GM11168 (cell line): ENCODE data around the gene GABBR2.
"Not testable (repeated sequence)": the region's sequence is repeated elsewhere in the genome, so short reads cannot be mapped to it uniquely, and the experiment has no call there.

Experiments
- in situ Hi-C: fragments of 300-500 bp; cut with MboI; formaldehyde crosslinking; loops from one replicate; pipeline ENCODE4 v1.12.0; 2022; ENCODE audit warnings: low sequenced_read_pairs; ENCODE audit not compliant: unreplicated experiment

GABBR2 gene

GRCh38 chr9:98529841-98530240 lies 178.9 kb downstream of the GABBR2 start:
- in situ Hi-C loops, result no loop called here

DNA sequence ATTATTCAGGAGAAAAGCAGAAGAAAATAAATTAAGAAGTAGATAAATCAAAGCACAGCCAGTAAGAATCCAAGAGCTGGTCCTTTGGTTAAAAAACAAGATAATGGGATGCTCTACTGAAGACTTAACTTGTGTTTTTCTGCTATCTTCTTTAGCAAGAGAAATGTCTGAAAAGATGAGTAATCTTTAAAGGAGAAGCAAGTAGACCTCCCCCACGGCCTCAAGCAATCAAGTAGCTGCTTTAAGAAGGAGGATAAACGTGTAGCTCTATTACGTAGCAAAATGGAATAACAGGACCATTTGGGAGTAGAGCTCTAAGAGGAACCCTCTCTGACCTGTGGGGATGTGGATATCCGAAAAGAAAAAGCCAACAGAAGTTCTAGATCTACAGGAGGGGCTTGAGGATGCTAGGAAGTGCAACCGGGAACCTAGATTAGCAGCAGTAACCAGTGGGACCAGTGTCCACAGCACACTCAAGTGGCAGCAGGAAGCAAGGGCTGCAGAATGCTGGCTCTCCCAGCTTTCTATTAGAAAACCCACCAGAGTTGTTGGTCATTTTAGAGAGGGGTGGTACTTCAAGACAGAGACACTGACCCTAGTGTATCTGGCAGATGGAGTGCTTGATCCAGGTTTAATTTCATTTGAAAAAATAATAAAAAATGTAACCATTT lies 185.4 kb downstream of the GABBR2 start:
- in situ Hi-C loops, result no loop called here

DNA sequence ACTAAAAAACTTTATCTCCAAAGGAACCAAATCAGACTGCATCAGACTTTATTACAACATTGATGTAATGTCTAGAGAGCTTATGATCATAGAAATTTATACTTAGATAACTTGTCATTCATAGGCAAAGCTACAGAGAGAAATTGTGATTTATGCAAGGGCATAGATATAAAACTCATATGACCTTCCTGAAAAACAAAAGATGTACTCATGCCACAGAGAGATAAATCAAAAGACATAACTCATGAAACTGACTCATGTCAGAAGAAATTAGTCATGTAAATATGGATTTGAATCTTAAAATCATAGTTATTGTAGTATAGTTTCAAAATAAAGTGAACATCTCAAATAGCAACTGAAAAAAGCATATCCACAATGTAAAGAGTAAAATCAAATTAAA lies 186.2 kb downstream of the GABBR2 start:
- in situ Hi-C loops, result no loop called here

DNA sequence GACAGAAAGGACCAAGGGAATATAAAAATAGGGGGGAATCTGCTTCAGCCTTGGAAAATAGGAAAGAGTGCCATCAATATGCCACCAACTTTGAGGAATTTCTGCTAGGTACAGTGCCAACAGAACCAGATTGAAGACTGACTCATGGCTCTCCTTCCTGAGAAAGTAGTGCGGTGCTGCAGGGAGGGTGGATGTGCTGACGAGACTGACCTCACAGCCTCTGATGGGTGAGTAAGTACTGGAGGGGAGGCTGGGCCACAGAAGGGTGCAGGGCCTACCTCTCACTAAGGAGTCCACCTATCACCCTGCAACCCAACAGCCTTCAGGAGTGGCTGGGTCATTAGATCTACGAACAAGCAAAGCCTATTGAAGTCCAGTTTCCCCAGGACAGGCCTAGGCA lies 187.6 kb downstream of the GABBR2 start:
- in situ Hi-C loops, result no loop called here

- in situ Hi-C loops, result no loop called here
Measured at GRCh38 chr9:98520221-98520960, 188.3 kb downstream of the GABBR2 start.

GRCh38 chr9:98519641-98520040 lies 189.1 kb downstream of the GABBR2 start:
- in situ Hi-C loops, result no loop called here

DNA sequence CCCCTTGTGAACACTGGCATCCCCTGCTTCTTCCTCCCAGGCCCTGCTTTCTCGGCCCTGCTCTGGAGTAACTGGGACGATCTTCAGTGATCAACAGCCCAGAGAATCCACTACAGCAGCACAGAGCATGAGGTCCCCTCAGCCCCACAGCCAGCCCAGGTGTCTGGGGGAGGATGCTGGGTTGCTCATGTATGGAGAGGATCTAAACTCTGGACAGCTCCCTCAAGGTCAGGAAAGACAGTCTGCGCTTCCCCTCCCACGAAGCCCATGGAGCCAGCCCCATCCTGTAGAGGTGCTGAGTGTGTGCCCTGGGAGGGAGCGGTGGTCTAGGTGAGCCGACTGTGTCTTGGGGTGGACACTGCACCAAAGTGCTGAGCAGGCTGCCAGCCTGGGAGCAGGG lies 190.2 kb downstream of the GABBR2 start:
- in situ Hi-C loops, result no loop called here

DNA sequence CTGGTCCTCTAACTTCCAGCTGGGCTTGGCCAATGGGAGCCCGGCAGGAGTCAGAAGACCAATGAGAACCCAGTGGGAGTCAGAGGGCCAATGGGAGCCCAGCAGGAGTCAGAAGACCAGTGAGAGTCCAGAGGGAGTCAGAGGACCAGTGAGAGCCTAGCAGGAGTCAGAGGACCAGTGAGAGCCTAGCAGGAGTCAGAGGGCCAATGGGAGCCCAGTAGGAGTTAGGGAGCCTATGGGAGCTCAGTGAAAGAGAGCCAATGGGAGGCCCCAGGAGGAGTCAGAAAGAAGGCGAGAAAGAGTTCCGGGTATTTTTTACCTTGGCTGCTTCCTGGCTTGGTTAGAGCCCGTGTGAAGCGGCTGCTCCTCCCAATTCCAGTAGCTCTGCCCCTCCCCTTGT lies 191.0 kb downstream of the GABBR2 start:
- in situ Hi-C loops, result no loop called here

GRCh38 chr9:98516897-98517503 lies 191.7 kb downstream of the GABBR2 start:
- in situ Hi-C loops, result no loop called here

- in situ Hi-C loops, result no loop called here
Measured at GRCh38 chr9:98516205-98516896, 192.4 kb downstream of the GABBR2 start.

DNA sequence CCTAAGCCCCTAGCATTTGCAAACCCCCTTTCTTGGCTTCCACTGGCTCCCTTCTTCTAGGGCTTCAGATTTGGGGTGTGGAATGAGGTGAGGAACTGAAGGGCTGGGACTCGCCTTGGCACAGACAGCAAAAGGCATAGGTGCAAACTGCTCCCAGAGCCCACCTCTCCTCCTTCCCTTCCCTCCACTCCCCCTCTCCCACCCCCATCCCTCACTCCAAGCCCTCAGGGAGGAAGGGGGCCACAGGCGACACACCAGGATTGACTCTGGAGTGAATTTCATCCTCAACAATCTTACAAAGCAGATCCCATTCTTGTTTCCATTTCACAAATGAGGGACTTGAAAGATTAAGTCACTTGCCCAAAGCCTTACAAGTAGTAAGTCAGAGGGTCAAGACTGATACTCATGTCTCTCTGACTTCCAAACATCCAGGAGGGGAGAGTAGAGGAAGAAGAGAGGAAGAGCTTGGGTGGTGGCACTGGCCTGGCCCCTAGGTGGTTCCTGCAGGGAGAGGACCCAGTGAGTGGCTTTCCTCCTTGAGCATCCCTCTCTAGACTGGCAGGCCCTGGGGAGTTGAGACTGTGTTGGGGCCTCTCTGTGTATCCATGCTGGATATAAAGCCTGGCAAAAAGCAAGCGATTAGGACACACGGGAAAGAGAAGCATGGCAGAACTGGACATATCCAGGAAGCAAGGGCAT lies 193.1 kb downstream of the GABBR2 start:
- in situ Hi-C loops, result no loop called here

DNA sequence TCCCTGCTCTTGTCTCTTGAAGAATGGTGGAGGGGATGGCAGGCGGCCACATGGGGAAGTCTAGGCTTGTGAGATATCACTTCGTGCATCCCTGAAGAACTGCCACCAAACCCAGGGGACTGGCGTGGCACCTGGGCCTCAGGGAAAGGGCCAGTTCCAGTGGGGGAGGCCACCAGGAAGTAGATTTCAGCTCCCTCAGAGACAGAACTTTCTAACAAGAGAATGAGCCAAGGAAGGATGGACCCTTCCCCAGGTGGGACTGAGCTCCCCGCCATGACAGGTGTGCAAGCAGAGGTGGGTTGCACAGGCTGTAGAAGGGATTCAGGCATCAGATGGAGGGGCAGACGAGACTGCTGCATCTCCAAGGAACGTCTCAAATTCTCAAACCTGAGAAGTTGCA lies 193.9 kb downstream of the GABBR2 start:
- in situ Hi-C loops, result no loop called here

- in situ Hi-C loops, result not testable (repeated sequence)
Measured at GRCh38 chr9:98508217-98508919, 200.4 kb downstream of the GABBR2 start.

- in situ Hi-C loops, result no loop called here
Measured at GRCh38 chr9:98506422-98507054, 202.2 kb downstream of the GABBR2 start.

DNA sequence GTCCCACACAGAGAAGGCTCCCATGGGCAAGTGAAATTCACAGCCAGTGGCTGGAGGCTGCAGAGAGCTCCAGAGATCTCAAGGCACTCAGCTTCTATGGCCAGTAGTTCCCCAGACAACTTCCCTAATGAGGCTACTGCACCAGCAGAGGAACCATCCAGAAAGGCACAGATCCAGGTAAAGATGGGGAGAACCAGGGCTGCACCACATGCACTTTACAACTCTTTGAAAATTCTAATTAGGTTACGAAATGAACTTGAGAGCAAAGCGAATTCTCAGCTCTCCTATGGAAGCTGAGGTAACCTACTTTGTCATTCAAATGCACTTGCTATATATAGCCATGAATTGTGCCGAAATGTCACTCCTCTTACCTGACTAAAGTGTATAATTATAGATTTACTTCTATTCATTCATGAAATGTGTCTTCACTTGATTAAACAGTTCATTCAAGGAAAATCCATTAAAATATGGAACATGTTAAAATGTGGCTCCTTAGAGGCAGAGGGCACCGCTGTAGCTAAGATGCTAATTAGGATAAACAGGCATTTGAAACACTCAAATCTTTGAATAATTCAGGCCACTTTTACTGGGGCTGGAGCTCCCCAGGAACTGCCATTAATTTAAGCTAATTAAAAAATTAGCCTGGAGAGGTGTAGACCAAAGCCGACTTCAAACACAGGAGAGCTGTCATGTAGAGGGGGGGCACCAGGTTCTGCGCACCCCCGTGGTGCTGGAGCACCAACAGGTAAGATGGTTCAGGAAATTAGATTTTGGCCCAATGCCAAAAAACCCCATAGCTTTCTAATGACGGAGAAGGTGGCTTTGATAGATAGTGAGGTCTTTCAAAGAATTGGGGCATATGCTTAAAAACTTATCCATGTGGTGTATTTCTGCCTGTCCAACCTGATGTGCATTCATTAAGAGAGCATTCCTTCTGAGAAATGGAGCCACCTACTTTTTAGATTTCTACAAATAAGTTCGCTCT lies 204.1 kb downstream of the GABBR2 start:
- in situ Hi-C loops, result no loop called here

DNA sequence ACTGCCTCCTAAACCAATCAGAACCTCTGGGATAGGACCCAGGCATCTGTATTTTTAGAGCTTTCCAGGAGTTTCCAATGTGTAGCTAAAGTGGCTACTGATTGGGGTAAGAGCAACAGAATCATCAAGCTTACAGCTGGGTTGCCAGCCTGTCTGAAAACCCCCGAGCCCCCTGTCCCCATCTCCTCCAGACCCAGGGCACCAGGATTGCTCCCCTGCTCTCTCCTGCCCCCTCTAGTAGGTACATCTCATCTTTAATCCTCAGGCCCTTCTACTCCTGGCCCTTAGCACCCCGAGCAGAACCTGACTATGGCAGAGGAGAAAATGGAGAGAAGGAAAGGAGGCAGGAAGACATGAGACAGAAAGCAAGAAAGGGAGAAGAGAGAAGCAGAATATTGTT lies 204.9 kb downstream of the GABBR2 start:
- in situ Hi-C loops, result no loop called here

DNA sequence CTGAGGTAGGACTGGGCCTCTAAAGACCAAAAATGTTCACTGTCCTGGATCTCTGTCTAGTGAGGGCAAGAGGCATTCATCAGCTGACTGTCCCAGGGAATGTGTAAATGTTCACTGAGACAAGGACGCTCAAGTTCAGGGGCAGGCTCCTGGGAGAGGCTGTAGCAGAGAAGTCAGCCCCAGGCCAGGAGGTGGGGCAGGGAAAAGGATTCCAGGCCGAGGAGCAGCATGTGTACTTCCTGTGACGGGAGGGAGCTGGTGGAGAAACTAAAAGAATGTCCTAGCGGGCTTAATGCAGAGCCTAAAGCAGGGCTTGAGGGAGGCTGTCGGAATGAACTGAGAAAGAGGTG lies 205.8 kb downstream of the GABBR2 start:
- in situ Hi-C loops, result no loop called here

GRCh38 chr9:98502311-98502975 lies 206.3 kb downstream of the GABBR2 start:
- in situ Hi-C loops, result no loop called here
